Measurements from ENCODE around the gene CLEC16A.

The CLEC16A gene

DNA sequence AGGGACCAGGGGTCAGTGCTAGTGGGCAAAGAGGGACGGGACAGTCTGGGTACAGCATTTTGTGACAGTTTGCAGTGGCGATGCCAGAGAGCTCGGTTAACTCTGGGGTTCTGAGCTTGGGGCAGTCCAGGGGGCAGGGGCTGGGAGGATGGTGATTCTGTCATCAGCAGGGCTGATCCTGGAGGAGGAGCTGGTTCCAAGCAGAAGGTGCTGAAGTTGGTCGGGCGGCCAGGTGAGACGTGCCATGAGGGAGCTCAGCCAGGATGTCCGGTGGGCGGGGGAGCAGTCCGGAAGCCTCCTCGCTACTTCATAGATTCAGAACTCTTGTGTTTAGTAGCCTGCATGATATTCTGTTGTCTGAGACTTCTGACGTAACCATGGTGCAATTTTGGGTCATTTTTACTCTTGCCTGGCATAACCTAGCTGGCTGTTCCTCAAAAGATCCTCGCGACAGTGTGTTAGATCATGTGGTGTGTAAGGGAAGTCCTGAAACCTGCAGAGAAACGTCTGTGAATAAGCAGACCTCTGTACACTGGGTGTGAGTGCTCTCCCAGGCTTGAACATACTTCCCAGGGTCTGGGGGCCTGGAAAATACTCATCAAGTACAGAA, 122.0 kb downstream of the CLEC16A start:
- DNase-seq, result no peak

DNA sequence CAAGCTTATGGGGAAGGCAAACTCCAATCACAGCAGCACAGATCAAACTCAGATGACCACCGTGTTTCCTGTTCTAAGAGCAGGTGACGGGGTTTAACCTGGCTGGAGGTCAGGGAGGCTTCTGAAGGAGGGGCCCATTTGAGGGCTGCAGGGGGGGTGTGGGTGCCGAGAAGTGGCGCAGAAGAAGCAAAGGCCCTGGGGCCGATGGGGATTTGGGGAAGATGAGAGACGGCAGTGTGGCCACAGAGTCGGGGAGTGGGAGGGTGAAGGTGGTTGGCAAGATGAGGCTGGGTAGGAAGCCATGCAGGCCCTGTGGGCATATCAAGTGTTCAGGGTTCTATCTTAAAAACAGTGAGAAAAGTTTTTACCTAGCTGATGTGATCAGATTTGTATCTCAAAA, 122.9 kb downstream of the CLEC16A start:
- DNase-seq, result no peak

DNA sequence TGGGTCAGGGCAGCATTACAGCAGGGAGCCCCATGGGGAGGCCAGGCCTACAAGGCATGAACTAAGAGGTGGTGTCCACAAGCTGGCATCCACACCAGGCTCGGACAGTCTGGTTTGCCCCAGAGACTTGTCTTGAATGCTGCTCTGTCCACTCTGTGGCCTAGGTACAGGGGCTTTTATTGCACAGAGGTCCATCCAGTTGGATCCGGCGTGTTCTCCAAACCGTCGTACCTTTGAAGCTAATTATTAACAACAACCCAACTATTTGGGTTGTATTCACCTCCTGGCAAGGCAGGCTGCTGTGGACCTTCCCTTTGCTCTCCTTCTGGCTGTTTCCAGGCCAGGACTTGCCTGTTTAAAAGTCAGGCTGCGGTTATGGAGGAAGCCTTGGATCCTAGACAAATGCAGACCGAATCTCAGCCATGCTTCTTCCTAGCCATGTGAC, 123.4 kb downstream of the CLEC16A start:
- no peak for DNase-seq

DNA sequence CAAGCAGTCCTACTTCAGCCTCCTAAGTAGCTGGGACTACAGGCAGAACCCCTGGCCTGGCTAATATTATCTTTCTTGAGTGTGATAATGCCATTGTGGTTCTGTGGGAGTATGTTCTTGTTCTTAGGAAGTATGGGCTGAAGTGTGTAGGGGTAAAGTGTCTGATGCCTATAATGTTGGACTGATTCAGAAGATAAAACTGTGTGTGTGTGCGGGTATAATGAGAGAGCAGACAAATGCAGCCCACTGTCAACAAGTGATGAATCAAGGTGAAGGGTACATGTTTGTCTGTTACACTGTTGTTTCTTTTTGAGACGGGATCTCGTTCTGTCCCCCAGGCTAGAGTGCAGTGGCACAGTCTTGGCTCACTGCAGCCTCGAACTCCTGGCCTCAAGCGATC, 127.5 kb downstream of the CLEC16A start:
- no peak for DNase-seq

DNA sequence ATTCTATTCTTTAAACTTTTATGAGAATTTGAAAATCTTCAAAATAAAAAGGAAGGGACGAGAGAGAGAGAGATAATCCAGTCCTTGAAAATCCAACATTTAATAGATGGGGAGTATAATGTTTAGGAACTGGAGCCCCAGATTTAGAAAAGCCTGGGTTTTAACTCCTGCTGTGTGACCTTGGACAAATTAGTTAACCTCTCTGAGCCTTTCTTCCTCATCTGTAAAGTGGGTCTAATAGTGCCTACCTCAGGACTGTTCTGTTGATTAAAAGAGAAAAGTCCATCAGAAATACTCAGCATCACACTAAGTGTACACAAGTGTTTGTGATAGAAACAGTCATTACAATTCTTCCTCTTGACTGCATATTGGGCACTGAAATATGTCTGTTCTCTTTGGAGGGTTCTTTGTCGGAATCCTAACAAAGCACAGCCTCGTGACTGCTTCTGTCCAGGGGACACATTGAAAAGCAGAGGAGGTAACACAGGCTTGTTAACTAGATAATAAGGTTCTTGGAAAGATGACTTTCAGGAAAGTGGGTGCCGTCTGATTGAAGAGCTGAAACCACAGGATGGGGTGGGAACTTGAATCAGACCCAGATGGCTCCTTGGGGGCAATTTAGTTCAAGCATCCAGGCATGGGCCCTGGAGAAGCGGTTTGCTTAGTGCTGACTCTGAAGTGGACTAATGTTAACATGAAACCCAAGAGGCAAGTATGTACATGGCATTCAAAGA, 128.2 kb downstream of the CLEC16A start:
- peak; percentile 81 for DNase-seq

DNA sequence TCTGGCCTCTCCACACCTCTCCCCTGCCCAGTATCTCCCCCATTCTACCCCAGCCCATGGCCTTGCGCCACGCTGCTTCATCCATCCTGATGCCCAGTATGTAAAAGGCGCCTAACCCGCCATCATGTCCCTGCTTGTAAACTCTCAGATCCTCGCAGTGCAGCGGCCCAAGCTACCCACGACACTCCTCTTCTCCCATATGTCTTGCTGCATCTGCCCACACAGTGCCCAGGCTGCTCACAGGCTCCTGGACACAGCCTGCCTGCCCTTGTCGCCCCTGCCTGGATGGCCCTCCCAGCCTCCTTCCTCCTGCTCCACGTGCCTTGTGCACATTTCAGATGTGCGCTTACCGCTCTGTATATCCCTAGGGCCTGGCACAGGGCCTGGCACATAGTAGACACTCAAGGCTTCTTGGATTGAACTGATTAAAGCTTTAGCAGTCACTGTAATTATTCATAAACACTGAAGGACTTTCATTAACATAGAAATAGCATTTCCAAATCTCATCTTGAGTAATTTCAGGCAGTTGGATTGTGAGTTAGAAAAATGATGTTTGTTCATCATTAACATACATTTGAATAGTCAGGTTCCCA, 129.1 kb downstream of the CLEC16A start:
- no peak for DNase-seq

DNA sequence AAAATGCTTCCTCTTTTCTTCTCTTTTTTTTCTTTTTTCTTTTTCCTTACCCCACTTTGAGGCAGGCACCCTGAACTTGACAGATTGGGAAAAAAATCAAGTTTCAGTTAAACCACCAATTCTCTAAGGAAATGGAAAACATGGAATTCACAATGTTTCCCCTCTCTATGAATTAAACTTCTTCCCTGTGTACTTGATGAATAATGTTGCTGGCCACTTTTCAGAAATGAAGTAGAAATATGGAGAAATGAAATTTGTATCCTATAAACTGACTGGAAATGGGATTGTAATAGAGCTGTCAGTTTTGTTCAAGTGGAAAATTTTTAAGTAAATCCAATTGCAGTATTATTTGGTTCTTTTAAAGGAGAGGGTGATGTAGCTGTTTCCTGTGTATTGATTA, 129.8 kb downstream of the CLEC16A start:
- DNase-seq, result no peak

DNA sequence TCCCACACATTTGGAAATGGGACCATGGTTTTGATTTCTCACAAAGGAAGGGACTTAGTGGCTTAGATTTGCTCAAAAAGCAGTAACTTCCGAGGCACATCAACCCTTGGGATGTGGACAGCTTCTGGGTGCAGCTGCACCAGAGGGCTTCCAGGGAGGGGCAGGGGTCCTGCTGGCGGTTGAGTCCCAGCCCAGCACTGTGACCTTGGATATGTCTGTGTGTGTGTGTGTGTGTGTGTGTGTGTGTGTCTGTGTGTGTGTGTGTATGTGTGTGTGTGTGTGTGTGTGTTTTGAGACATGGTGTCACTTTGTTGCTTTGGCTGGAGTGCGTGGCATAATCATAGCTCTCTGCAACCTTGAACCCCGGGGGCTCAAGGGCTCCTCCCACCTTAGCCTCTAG, 130.8 kb downstream of the CLEC16A start:
- no peak for DNase-seq

DNA sequence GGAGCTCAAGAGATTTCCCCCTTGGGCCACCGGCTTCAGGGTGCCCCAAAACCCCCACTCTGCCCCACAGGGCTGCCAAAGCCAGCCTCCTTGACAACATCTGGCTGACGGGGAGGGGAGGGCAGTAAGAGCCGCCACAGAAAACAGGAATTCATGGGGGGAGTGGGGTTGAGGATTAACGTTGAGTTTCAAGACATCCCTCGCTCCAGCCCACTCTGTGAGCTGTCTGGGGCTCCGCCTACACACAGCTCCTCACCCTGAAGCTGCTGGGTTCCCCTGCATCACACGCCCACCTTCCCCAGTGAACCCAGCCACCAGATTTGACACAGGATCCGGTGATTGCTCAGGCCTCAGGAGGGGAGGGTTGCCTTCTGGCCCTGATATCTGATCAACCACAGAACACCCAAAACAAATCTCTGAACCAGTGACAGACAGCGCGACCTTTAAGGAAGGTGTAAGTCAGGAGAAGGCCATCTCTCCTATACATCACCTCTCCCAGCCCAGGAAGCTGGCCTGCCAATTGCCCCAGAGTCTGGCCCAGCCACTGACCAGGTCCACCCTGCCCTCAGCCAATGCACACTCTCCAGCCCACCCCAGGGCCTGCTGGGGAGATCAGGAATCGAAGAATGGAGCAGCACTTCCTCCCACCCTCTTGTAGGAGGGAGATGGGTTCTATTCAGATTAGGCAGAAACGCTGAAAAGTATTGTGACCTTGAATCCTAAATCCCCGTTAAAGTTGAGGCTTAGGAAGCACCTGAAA, 132.1 kb downstream of the CLEC16A start:
- DNase-seq, result no peak

DNA sequence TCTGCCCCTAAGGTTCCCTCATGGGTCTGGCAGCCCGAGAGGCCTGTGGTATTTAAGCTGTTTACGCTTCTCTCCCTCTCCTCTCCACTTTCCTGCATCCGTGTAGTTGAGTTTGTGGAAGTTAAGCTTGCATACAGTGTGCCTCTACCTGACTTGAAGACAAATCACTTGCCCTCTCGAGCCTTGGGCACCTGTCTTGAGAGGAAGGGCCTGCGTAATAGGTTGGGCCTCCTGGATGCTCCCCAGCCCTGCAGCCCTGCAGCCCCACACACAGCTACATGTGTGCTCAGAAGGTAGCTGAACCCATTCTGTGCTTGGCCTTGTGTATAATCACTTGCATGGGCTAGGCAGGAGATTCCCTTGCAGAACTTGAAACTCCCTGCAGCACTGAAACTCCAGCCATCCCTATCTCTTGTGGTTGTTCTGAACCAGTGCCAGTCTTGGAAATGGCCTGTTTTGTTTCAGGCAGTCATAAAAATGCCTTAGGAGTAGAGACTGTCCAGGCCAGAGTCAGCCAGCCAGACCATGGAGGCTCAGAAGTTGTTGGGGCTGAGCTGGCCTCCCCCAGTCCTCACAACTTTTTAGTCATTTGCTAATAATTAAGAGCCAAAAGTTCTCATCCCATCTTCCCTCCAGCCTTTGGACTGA, 134.6 kb downstream of the CLEC16A start:
- no peak for DNase-seq

DNA sequence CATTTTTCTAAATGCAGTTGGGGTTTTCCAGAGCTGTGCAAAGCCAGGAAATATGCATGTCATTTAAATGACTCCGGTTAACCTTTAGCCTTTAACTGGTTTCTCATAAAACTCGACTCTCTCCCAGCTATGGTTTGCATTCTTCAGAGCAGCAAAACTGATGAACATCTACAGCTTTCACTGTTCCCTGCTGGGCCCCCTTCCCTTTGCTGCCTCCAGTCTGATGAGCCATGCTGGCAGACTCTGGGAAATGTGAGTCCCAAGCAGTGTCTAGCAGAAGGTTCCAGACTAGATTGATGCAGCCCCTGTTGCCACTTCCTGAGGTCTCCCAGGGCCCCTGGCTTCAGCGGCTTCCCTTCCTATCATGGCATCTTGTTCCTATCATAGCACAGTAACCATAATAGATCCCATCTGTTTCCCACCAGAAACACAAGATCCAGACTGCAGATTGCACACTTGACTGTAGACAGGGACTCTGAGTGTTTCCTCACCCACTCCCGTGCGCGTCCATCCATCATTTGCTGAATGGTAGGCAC, 135.4 kb downstream of the CLEC16A start:
- no peak for DNase-seq

DNA sequence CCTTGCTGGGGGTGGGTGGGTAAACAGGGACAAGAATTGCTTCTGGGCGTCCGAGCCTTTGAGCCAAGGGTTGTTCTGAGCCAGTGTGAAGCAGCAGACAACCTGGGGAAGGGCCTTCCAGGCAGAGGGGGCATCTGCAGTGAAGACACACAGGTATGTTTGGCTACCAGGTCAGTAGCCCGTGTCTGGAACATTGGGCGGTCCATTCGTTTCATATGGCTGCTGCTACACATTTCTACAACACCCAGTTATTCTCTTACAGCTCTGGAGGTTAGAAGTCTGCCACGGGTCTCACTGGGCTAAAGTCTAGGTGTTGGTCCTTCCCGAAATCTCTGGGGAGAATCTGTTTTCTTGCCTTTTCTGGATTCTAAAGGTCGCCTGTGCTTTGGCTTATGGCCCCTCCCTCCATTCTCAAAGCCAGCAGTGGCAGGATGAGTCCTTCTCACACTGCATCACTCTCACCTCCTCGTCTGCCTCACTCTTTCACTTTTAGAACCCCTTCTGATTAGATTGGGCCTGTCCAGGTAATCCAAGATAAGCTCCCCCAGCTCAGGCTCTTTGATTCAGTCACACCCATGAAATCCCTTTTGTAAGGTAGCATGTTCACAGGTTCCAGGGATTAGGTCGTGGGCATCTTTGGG, 136.1 kb downstream of the CLEC16A start:
- DNase-seq, result no peak

DNA sequence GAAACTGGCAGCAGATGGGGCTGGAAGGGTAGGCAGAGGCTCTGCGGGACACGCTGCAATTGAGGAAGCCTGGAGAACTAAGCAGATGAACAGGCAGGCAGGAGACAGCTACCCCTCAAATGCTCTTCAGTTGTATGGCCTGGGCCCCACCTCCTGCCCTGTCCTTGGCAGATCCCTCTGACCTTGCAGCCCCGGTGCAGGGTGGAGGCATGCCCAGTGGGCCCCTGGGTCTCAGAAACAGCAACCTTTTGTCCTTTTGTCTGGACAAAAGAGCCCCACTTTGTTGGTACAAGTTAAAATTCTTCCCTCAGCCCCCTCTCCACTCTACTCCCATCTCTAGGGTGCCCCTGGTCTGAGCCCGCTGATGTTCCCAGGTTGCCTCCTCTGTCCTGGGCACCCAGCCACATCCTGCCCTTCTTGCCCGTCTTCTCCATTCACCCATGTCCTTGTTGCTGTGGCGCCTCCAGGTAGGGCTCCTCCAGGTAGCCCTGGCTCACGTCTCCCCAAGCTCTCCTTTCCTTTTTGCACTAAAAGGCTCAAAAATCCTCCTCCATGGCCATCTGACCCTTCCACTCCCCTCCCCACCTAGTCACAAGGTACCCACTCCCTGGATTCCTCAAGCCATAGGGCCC, 136.8 kb downstream of the CLEC16A start:
- no peak for DNase-seq

DNA sequence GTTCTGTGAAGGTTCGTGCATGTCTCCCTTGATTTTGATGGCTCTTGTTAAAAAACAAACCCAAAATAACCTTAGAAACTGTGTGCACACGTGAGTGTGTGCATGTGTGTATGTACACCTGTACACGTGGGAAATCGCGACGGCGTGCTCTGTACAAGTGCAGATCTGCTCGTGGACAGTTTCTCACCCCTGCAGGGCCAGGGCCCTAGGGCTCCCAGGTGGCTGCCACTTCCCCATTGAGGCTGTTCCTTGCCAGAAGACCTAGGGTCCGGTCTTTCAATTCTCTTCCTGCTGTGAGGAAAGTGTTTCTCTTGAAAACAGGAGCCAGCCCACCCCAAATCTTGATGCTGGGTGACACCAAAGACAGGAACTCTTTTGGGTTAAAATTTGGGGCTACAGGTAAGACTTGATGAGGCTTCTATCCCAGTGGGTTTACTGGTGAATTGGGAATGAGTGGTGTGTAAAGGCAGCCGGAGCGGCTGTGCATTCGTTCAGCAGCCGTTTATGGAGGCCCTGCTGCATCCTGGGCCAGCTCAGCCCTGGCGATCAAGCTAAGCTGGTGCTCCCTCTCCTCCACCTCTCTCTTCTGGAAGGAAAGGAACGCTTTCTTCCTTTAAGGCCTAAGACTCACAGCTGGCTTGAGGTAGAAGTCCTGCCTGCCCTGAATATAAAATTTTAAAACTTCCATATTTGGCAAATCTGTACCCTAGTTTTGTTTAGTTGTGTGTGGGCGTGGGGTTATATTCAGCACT, 137.9 kb downstream of the CLEC16A start:
- DNase-seq, result no peak

DNA sequence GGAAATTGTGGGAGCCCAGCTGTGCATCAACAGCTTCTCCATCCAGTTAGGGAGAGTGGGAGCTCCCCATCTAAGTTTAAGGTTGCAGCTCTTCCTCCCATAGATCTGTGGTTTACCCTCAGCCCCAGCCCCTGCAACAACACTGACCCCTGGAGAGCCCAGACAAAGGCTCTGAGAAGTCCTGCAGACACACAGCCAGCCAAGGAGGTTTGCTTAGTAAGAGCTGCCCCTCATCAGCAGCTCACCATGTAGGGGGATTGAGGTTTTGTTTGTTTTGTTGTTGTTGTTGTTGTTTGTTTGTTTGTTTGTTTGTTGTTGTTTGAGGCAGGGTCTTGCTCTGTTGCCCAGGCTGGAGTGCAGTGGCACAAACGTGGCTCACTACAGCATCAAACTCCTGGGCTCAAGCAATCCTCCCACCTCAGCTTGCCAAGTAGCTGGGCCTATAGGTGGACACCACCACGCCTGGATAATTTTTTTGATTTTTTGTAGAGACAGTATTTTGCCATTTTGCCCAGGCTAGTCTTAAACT, 138.6 kb downstream of the CLEC16A start:
- no peak for DNase-seq

DNA sequence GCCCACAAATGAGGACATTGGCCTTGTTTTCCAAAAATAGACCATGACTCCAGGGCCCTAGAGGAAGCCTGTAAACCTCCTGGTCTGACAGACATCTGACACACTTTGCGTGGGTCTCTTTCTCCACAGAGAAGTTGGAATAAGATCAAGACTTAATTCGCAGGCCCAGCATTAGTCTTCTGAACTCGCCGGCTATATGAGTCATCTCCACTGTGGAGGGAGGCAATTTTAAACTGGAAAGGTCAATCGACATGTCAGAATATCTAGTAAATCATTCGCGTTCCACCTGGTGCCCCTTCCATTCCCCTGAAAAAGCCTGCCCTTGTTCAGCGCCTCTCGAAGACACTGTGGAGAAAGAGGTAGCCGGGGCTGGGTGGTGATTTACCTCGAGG, 140.1 kb downstream of the CLEC16A start:
- no peak for DNase-seq

DNA sequence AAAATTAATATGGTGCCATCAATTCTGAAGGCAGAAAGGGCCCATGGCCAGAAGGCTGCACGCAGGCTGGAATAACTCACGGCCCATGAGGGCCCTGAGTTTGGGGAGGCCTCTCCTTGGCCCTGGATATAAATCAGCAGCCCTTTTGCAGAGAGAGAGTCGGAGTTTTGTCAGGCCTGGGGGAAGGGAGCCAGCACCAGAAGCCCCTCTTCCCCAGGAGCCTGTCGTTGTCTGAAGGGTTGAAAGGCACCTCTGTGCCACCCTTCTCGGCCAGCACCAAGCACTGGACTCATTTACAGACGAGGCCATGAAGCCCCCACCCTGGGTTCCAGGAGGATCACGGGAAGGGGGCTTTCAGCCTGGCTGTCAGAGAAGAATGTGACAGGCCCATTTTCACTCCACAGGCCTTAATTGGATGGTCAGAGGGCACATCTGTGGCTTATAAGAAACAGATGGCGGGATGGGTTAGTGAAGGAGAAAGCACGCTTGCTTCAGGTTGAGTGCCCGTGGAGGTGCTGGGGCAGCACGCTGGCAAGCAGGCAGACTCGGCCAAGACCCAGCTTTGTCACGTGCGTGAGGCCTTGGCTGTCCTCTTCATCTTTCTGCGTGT, 140.6 kb downstream of the CLEC16A start:
- DNase-seq, result no peak

DNA sequence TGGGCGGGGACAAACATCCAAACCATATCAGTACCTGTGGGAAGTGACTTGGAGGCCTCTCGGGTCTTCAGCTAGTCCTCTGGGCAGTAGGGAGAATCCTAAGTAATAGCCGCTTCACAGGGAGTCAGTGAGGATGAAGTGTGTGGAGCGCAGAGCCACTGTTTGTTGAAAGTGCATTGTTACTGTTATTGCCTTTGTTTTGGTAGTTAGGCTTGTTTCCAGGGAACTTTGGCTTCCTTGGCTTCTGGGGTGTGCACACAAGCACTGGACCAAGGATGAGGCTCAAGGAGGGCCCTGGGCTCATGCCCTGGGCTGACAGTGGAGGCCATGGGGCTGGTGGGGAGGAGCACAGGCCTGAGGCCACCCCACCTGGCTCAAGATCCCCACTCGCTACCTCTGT, 141.6 kb downstream of the CLEC16A start:
- DNase-seq, result no peak

DNA sequence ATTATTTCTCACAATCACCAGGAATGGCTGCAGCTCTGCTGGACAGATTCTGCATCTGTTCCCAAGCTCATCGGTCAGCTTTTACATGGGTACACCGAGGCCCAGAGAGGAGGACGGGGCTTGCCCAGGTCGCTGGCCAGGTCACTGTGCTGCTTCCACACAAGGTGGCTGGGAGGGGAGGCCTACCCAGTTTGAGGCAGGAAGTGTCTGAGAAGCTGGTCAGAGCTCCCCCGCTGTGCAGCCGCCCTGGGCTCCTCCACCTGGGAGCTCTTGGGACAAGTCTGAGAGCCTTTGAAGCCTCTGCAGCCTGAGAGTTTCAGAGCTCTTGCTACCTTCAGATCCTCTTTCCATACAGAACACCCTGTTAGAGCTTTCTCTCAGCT, 143.3 kb downstream of the CLEC16A start:
- DNase-seq, result no peak

DNA sequence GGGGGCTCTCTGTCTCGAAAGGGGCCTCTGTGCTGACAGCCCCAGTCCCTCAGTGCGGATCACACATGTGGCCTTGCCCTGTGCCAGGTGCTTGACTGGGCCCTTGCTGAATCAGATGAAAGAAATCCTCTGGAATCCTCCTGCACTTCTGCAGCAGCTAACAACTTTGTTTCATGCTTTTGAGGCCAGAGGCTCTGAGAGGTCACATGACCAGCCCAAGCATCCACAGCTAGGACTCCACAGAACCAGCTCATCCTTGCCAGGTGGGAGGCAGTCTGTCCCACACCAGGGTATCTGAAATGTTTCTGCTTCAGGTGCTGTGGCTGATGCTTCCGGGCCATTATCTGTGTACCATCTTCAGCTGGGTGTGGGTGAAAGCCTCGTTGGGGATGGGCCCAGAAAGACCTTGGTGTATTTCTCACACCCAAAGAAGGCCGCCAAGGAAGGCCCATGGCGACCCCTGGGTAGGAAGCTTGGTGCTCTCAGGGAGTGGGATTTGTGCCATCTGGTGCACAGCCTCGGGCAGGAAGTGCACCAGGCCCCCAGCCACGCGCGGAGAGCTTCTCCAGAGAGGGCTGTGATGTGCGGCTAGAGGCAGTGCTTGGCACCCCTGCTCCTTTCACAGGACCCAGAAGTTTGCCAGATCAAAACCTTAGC, 143.8 kb downstream of the CLEC16A start:
- no peak for DNase-seq

All from DMS79 (cell line).